Uterus (tissue), 4 donors: Measurements from ENCODE around the gene PDS5B. TPM values are rescaled to one million over a fixed set of nuclear protein-coding genes. Genes with fewer than 3 reads are reported as not detected.

ENCODE experiments used
- DNase-seq, 2 donors: peaks; one replicate each; pipeline ENCODE4 v3.0.0-alpha.2; 2019 to 2020
- H3K27ac ChIP-seq, 2 donors: fragments of 200-600 bp; sonication (generic); 1 replicate in 1 of 2; 2 replicates in 1 of 2; pipeline ENCODE4 v1.5.1; 2016 to 2018
- H3K27me3 ChIP-seq, 2 donors: fragments of 200-600 bp; sonication (generic); one replicate each; pipeline ENCODE4 v1.5.1; 2018 to 2019; ENCODE audit warnings: control low read depth in 1 of 2
- H3K36me3 ChIP-seq, 2 donors: fragments of 200-600 bp; sonication (generic); one replicate each; pipeline ENCODE4 v1.5.1; 2019; ENCODE audit warnings: control low read depth in 1 of 2
- H3K4me1 ChIP-seq, 2 donors: fragments of 200-600 bp; sonication (generic); one replicate each; pipeline ENCODE4 v1.5.1; 2018 to 2019; ENCODE audit warnings: control low read depth in 1 of 2
- H3K4me3 ChIP-seq, 2 donors: fragments of 200-600 bp; sonication (generic); 1 replicate in 1 of 2; 2 replicates in 1 of 2; pipeline ENCODE4 v1.5.1; 2018 to 2019; ENCODE audit warnings: mild to moderate bottlenecking in 1 of 2
- H3K9me3 ChIP-seq, 2 donors: fragments of 200-600 bp; sonication (generic); one replicate each; pipeline ENCODE4 v1.5.1; 2019; ENCODE audit warnings: control low read depth in 1 of 2
- CTCF ChIP-seq, 4 experiments: fragments of 200-600 bp in 2 of 4; fragments of 450-650 bp in 2 of 4; sonication (generic) in 2 of 4; IDR thresholded peaks; one replicate each; pipeline ENCODE4 v1.5.1; 2016 to 2019; ENCODE audit warnings: antibody characterized with exemption in 4 of 4, mild to moderate bottlenecking in 2 of 4, moderate library complexity in 1 of 4
- POLR2A ChIP-seq, 2 donors: fragments of 450-650 bp; IDR thresholded peaks; one replicate each; pipeline ENCODE4 v1.6.1; 2016; ENCODE audit warnings: antibody characterized with exemption in 2 of 2, mild to moderate bottlenecking in 1 of 2, moderate library complexity in 1 of 2
- intact Hi-C: fragments of 100-400 bp; cut with DNase I; formaldehyde crosslinking; loops from one replicate; pipeline ENCODE4 v1.15.1; 2023; ENCODE audit warnings: low total_unique reads
- total RNA-seq, 4 donors: library from RNA; depleted of rRNA in 3 of 4; stranded (reverse); fragments of >200 nt in 3 of 4; gene quantifications; one replicate each; pipeline versions ENCODE4 v1.1.0 to v1.2.4, GENCODE V29; 2014 to 2023
- donor health status: DM: yes; HTN: yes; CAD: no.

The PDS5B gene
- total RNA-seq, 4 donors from 2014 or later: 36.6 to 192 (median 91.0) TPM

GRCh38 chr13:32761472-32761871 lies 175.2 kb downstream of the PDS5B start:
- no peak overlapping the region for H3K27ac ChIP-seq
- TF ChIP-seq CTCF (IDR thresholded peaks at IDR 0.05): no peak
- no peak for TF ChIP-seq POLR2A (IDR thresholded peaks at IDR 0.05)
- no peaks in the 10 kb centered on the region for H3K27me3 ChIP-seq
- H3K36me3 ChIP-seq: no peaks in the 10 kb centered on the region
- intact Hi-C loops: no loop called here
- no peak overlapping the region for H3K4me3 ChIP-seq
- no peak for DNase-seq
- H3K4me1 ChIP-seq: no peaks in the 10 kb centered on the region
- no peaks in the 10 kb centered on the region for H3K9me3 ChIP-seq

DNA sequence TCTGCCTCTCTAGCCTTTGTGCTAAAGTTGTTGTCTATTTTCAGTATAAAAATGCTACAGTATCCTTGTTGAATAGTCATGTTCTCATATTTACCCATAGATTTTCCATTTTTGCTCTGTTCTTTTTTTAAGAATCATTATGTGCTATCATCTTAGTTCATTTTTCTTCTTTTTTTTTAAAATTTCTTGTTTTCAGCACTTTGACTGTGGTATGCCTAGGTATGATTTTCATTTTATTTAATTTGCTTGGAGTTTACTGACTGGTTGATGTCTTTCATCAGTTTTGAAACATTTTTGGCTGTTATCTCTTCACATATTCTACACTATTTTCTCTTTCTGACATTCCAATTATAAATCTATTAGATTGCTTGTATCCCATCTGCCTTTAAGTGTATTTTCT lies 192.9 kb downstream of the PDS5B start:
- H3K4me3 ChIP-seq: no peak overlapping the region
- DNase-seq: no peak
- H3K36me3 ChIP-seq: no peaks in the 10 kb centered on the region
- peaks cover 0 to 6% of the 10 kb centered on the region in 2 donors for H3K9me3 ChIP-seq
- H3K27me3 ChIP-seq: no peaks in the 10 kb centered on the region
- H3K27ac ChIP-seq: no peak overlapping the region
- intact Hi-C loops: no loop called here
- no peak for TF ChIP-seq CTCF (IDR thresholded peaks at IDR 0.05)
- TF ChIP-seq POLR2A (IDR thresholded peaks at IDR 0.05): no peak
- no peaks in the 10 kb centered on the region for H3K4me1 ChIP-seq

DNA sequence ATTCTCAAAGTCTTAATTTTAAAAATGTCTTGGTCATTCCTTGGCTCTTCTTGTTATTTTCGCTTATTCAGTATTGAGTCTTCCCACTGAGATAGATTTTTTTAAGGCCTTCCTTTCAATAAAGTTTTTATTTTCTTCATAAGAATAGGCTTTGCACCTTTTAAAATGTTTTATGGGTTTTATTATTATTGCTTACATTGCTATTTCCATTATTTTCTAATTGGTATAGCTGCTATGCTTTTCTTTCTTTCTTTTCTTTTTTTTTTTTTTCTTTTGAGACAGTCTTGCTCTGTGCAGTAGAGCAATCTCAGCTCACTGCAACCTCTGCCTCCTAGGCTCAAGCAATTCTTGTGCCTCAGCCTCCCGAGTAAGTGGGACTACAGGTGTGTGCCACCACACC lies 195.7 kb downstream of the PDS5B start:
- no peaks in the 10 kb centered on the region for H3K36me3 ChIP-seq
- no peak for TF ChIP-seq POLR2A (IDR thresholded peaks at IDR 0.05)
- no peak for TF ChIP-seq CTCF (IDR thresholded peaks at IDR 0.05)
- H3K9me3 ChIP-seq: peaks cover 0 to 6% of the 10 kb centered on the region in 2 donors
- no peak overlapping the region for H3K4me3 ChIP-seq
- DNase-seq: no peak
- H3K27me3 ChIP-seq: no peaks in the 10 kb centered on the region
- H3K27ac ChIP-seq: no peak overlapping the region
- no peaks in the 10 kb centered on the region for H3K4me1 ChIP-seq
- intact Hi-C loops: no loop called here

DNA sequence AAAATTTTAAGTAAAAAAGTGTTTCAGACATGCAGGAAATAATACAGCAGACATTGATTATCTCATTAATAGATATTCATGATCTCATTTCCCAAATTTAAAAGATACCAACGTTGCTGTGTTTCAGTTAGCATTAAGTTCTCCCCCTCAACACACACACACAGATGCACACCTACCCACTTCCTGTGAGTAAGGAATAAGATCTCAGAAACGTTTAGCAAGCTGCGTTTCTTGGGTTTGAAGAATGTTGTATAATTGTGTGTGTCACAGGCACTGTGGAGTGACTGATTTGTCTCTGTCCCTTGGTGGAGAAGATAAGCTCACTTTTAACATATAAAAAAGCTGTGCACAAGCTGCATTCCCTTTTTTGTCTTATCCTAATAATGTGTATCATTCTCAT lies 196.8 kb downstream of the PDS5B start:
- H3K27ac ChIP-seq: no peak overlapping the region
- H3K27me3 ChIP-seq: no peaks in the 10 kb centered on the region
- DNase-seq: no peak
- no peaks in the 10 kb centered on the region for H3K36me3 ChIP-seq
- H3K4me3 ChIP-seq: no peak overlapping the region
- intact Hi-C loops: no loop called here
- H3K4me1 ChIP-seq: no peaks in the 10 kb centered on the region
- TF ChIP-seq CTCF (IDR thresholded peaks at IDR 0.05) (no peak), POLR2A (IDR thresholded peaks at IDR 0.05) (no peak)
- peaks cover 0 to 6% of the 10 kb centered on the region in 2 donors for H3K9me3 ChIP-seq

- intact Hi-C loops: no loop called here
- Histone ChIP-seq H3K4me3 (no peak overlapping the region), H3K27me3 (no peaks in the 10 kb centered on the region), H3K36me3 (no peaks in the 10 kb centered on the region), H3K9me3 (no peaks in the 10 kb centered on the region), H3K4me1 (no peaks in the 10 kb centered on the region), H3K27ac (no peak overlapping the region)
- no peak for TF ChIP-seq CTCF (IDR thresholded peaks at IDR 0.05)
- TF ChIP-seq POLR2A (IDR thresholded peaks at IDR 0.05): no peak
- DNase-seq: no peak
These were observed 204.5 kb downstream of the PDS5B start for GRCh38 chr13:32790731-32791130.
